HepG2 (cell line): ENCODE data around the gene GNB3. TPM values are rescaled to one million over a fixed set of nuclear protein-coding genes. Genes with fewer than 3 reads are reported as not detected.
A peak's percentile ranks its signal among the peaks of the same experiment; 100 is the strongest.

Source experiments
- FLYWCH1 ChIP-seq: sonication (generic); formaldehyde crosslinking; IDR thresholded peaks from 2 replicates; pipeline ENCODE4 v1.8.1; 2023; ENCODE audit warnings: mild to moderate bottlenecking, missing genetic modification reagents
- HNRNPL ChIP-seq: fragments of 200-400 bp; formaldehyde crosslinking; IDR thresholded peaks from 2 replicates; pipeline ENCODE4 v1.6.1; 2017; ENCODE audit warnings: mild to moderate bottlenecking, low read depth, low read length
- HOXA3 ChIP-seq: sonication (generic); formaldehyde crosslinking; IDR thresholded peaks from 2 replicates; pipeline ENCODE4 v1.5.0; 2020; ENCODE audit warnings: missing genetic modification reagents
- PHF8 ChIP-seq: sonication (generic); formaldehyde crosslinking; IDR thresholded peaks from 2 replicates; pipeline ENCODE4 v1.5.0; 2020; ENCODE audit warnings: missing genetic modification reagents
- POLR2AphosphoS5 ChIP-seq: IDR thresholded peaks from 2 replicates; pipeline ENCODE4 v1.6.1; 2012; ENCODE audit warnings: low read depth, low read length
- RAD21 ChIP-seq: fragments of 450-650 bp; formaldehyde crosslinking; IDR thresholded peaks from 2 replicates; pipeline ENCODE4 v1.5.0; 2020; ENCODE audit warnings: mild to moderate bottlenecking
- STAT5B ChIP-seq: sonication (generic); formaldehyde crosslinking; IDR thresholded peaks from 2 replicates; pipeline ENCODE4 v1.4.0; 2020; ENCODE audit warnings: missing genetic modification reagents
- U2AF2 ChIP-seq: fragments of 200-400 bp; formaldehyde crosslinking; IDR thresholded peaks from 2 replicates; pipeline ENCODE4 v1.6.1; 2017; ENCODE audit warnings: low read depth, mild to moderate bottlenecking, low read length
- polyA plus RNA-seq, 8 experiments: library from polyadenylated mRNA; depleted of rRNA in 3 of 8; stranded (reverse) in 7 of 8; unstranded in 1 of 8; fragments of >200 nt; fragmentation: Illumina TruSeq in 4 of 8; extraction: Trizol in 4 of 8; gene quantifications; 2 replicates each; pipeline versions ENCODE4 v1.2.1 to v1.2.3, GENCODE V29; 2011 to 2016; ENCODE audit warnings: low read depth in 4 of 8, missing spikeins in 1 of 8, mixed read lengths in 1 of 8; ENCODE audit not compliant: insufficient read depth in 1 of 8
- total RNA-seq, 5 experiments: library from RNA; depleted of rRNA; stranded (reverse); fragments of >200 nt; fragmentation: Illumina TruSeq; extraction: Trizol; gene quantifications; 2 replicates each; pipeline ENCODE4 v1.2.3, GENCODE V29; 2016; ENCODE audit warnings: low read depth in 1 of 5
- TF ChIP-seq, protein P1 (sequence below): sonication (generic); formaldehyde crosslinking; IDR thresholded peaks from 2 replicates; pipeline ENCODE4 v1.5.0; 2020; ENCODE audit warnings: mild to moderate bottlenecking, missing genetic modification reagents, moderate library complexity
- TF ChIP-seq, protein P2 (sequence below): IDR thresholded peaks from 2 replicates; pipeline ENCODE4 v1.6.1; 2016; ENCODE audit warnings: missing biosample characterization, missing genetic modification reagents, low read depth
- TF ChIP-seq, protein P3 (sequence below): sonication (generic); formaldehyde crosslinking; IDR thresholded peaks from 2 replicates; pipeline ENCODE4 v1.4.0; 2020; ENCODE audit warnings: missing genetic modification reagents
- TF ChIP-seq, protein P4 (sequence below), 2 experiments: sonication (generic) in 1 of 2; formaldehyde crosslinking in 1 of 2; IDR thresholded peaks; 2 replicates each; pipeline versions ENCODE4 v1.5.1 to v1.6.1; 2011 to 2020; ENCODE audit warnings: borderline replicate concordance in 1 of 2, low read depth in 1 of 2, low read length in 1 of 2, mild to moderate bottlenecking in 1 of 2, missing genetic modification reagents in 1 of 2, moderate library complexity in 1 of 2
- TF ChIP-seq, protein P5 (sequence below): sonication (generic); formaldehyde crosslinking; IDR thresholded peaks from 2 replicates; pipeline ENCODE4 v1.4.0; 2020; ENCODE audit warnings: mild to moderate bottlenecking, missing genetic modification reagents
- TF ChIP-seq, protein P6 (sequence below): IDR thresholded peaks from 2 replicates; pipeline ENCODE4 v1.6.1; 2016

The GNB3 gene
- total and polyA plus RNA-seq, 2 of the 13 experiments (the other 11 are each of a cell fraction or from before 2014, with no cell fraction given): 1.3 to 3.6 TPM

DNA sequence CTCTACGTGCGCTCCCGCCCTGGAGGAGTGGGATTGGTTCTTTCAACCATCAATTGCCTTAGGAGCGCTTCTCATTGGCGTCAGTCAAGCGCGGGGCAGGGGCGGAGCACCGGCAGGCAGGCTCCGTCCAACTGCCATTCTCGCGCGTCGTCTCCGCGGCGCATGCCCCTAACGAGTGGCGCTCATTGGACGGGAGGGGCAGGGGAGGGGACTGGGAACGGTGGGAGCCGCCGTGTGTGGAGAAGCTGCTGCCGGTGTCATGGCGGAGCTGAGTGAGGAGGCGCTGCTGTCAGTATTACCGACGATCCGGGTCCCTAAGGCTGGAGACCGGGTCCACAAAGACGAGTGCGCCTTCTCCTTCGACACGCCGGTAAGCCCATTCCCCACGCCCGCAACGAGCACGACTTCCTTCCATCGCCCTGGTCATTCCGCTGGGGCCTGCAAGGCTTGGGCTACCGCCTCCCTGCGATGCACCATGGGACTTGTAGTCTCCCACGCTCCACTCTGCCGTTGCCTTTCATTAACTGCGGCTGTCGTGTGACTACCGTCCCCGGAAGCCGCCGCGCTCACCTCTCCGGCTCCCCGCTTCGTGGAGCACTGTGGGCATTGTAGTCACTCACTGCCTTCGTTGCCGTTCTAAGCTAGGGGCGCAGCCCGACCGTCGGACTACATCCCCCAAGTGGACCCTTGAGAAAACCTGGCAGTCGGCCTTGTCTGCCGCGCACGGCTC lies 11.4 kb downstream of the GNB3 start, which contains the start of gene USP5 (continued):
- TF ChIP-seq, protein P1, sequence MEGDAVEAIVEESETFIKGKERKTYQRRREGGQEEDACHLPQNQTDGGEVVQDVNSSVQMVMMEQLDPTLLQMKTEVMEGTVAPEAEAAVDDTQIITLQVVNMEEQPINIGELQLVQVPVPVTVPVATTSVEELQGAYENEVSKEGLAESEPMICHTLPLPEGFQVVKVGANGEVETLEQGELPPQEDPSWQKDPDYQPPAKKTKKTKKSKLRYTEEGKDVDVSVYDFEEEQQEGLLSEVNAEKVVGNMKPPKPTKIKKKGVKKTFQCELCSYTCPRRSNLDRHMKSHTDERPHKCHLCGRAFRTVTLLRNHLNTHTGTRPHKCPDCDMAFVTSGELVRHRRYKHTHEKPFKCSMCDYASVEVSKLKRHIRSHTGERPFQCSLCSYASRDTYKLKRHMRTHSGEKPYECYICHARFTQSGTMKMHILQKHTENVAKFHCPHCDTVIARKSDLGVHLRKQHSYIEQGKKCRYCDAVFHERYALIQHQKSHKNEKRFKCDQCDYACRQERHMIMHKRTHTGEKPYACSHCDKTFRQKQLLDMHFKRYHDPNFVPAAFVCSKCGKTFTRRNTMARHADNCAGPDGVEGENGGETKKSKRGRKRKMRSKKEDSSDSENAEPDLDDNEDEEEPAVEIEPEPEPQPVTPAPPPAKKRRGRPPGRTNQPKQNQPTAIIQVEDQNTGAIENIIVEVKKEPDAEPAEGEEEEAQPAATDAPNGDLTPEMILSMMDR (CRISPR knock-in tag): 0 out of 2 replicates have a peak, but pooled peaks have one; percentile 7
- TF ChIP-seq, protein P2, sequence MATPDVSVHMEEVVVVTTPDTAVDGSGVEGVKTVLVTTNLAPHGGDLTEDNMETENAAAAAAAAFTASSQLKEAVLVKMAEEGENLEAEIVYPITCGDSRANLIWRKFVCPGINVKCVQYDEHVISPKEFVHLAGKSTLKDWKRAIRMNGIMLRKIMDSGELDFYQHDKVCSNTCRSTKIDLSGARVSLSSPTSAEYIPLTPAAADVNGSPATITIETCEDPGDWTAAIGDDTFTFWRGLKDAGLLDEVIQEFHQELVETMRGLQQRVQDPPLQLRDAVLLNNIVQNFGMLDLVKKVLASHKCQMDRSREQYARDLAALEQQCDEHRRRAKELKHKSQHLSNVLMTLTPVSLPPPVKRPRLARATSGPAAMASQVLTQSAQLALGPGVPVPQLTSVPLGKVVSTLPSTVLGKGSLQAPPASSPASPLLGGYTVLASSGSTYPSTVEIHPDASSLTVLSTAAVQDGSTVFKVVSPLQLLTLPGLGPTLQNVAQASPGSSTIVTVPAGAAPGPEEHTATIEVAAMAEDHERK: peak; percentile 73
- no peak for TF ChIP-seq FLYWCH1 (CRISPR knock-in tag)
- TF ChIP-seq HOXA3: peak; percentile 65
- TF ChIP-seq STAT5B (CRISPR knock-in tag): no peak
- TF ChIP-seq U2AF2: no peak
- TF ChIP-seq PHF8: peak; percentile 97
- TF ChIP-seq, protein P3, sequence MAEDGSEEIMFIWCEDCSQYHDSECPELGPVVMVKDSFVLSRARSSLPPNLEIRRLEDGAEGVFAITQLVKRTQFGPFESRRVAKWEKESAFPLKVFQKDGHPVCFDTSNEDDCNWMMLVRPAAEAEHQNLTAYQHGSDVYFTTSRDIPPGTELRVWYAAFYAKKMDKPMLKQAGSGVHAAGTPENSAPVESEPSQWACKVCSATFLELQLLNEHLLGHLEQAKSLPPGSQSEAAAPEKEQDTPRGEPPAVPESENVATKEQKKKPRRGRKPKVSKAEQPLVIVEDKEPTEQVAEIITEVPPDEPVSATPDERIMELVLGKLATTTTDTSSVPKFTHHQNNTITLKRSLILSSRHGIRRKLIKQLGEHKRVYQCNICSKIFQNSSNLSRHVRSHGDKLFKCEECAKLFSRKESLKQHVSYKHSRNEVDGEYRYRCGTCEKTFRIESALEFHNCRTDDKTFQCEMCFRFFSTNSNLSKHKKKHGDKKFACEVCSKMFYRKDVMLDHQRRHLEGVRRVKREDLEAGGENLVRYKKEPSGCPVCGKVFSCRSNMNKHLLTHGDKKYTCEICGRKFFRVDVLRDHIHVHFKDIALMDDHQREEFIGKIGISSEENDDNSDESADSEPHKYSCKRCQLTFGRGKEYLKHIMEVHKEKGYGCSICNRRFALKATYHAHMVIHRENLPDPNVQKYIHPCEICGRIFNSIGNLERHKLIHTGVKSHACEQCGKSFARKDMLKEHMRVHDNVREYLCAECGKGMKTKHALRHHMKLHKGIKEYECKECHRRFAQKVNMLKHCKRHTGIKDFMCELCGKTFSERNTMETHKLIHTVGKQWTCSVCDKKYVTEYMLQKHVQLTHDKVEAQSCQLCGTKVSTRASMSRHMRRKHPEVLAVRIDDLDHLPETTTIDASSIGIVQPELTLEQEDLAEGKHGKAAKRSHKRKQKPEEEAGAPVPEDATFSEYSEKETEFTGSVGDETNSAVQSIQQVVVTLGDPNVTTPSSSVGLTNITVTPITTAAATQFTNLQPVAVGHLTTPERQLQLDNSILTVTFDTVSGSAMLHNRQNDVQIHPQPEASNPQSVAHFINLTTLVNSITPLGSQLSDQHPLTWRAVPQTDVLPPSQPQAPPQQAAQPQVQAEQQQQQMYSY (CRISPR knock-in tag): peak; percentile 81
- TF ChIP-seq POLR2AphosphoS5: peak; percentile 66
- TF ChIP-seq RAD21 (CRISPR knock-in tag): peak; percentile 65
- 0 out of 2 replicates have a peak, but pooled peaks have one; percentile 33 for TF ChIP-seq HNRNPL
- TF ChIP-seq, protein P4, sequence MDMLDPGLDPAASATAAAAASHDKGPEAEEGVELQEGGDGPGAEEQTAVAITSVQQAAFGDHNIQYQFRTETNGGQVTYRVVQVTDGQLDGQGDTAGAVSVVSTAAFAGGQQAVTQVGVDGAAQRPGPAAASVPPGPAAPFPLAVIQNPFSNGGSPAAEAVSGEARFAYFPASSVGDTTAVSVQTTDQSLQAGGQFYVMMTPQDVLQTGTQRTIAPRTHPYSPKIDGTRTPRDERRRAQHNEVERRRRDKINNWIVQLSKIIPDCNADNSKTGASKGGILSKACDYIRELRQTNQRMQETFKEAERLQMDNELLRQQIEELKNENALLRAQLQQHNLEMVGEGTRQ (IDR thresholded peaks at IDR 0.05; ENCODE audit: low read depth, low read length): no peak; the same call in 1 of the 2 replicates
- TF ChIP-seq, protein P4 (CRISPR knock-in tag; IDR thresholded peaks at IDR 0.05; ENCODE audit: borderline replicate concordance): peak; percentile 73
- TF ChIP-seq, protein P5, sequence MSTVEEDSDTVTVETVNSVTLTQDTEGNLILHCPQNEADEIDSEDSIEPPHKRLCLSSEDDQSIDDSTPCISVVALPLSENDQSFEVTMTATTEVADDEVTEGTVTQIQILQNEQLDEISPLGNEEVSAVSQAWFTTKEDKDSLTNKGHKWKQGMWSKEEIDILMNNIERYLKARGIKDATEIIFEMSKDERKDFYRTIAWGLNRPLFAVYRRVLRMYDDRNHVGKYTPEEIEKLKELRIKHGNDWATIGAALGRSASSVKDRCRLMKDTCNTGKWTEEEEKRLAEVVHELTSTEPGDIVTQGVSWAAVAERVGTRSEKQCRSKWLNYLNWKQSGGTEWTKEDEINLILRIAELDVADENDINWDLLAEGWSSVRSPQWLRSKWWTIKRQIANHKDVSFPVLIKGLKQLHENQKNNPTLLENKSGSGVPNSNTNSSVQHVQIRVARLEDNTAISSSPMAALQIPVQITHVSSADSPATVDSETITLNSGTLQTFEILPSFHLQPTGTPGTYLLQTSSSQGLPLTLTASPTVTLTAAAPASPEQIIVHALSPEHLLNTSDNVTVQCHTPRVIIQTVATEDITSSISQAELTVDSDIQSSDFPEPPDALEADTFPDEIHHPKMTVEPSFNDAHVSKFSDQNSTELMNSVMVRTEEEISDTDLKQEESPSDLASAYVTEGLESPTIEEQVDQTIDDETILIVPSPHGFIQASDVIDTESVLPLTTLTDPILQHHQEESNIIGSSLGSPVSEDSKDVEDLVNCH (CRISPR knock-in tag): 0 out of 2 replicates have a peak, but pooled peaks have one; percentile 1
- TF ChIP-seq, protein P6, sequence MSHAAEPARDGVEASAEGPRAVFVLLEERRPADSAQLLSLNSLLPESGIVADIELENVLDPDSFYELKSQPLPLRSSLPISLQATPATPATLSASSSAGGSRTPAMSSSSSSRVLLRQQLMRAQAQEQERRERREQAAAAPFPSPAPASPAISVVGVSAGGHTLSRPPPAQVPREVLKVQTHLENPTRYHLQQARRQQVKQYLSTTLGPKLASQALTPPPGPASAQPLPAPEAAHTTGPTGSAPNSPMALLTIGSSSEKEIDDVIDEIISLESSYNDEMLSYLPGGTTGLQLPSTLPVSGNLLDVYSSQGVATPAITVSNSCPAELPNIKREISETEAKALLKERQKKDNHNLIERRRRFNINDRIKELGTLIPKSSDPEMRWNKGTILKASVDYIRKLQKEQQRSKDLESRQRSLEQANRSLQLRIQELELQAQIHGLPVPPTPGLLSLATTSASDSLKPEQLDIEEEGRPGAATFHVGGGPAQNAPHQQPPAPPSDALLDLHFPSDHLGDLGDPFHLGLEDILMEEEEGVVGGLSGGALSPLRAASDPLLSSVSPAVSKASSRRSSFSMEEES (CRISPR knock-in tag): peak; percentile 50; the same call in 1 of the 2 replicates
